HG03095 (cell line): ENCODE measurements around the gene LHX6.

Experiments used
- ATAC-seq: cut with Tn5 transposase; IDR thresholded peaks from one replicate; pipeline ENCODE4 v1.9.1; 2021; ENCODE audit warnings: moderate library complexity; ENCODE audit not compliant: unreplicated experiment

The LHX6 gene

GRCh38 chr9:122216798-122217418 is 11.8 kb downstream of the LHX6 start:
- no peak for ATAC-seq

- ATAC-seq = no peak
Observed at GRCh38 chr9:122216138-122216797, 12.5 kb downstream of the LHX6 start.

GRCh38 chr9:122215663-122216062 is 13.1 kb downstream of the LHX6 start:
- no peak for ATAC-seq

- ATAC-seq = no peak
Observed at GRCh38 chr9:122214507-122214906, 14.2 kb downstream of the LHX6 start.

GRCh38 chr9:122213589-122214413 is 15.0 kb downstream of the LHX6 start:
- no peak for ATAC-seq

GRCh38 chr9:122213102-122213588 is 15.6 kb downstream of the LHX6 start:
- no peak for ATAC-seq

- no peak for ATAC-seq
Observed at GRCh38 chr9:122212473-122213004, 16.2 kb downstream of the LHX6 start.

GRCh38 chr9:122209451-122209850 is 19.3 kb downstream of the LHX6 start:
- ATAC-seq = no peak

GRCh38 chr9:122207096-122207495 is 21.7 kb downstream of the LHX6 start:
- ATAC-seq = no peak

- no peak for ATAC-seq
Observed at GRCh38 chr9:122206118-122207046, 22.4 kb downstream of the LHX6 start.

GRCh38 chr9:122205176-122205575 is 23.6 kb downstream of the LHX6 start:
- no peak for ATAC-seq

- ATAC-seq = no peak
Observed at GRCh38 chr9:122204491-122204890, 24.3 kb downstream of the LHX6 start.

GRCh38 chr9:122204055-122204454 is 24.7 kb downstream of the LHX6 start:
- no peak for ATAC-seq

- ATAC-seq = no peak
Observed at GRCh38 chr9:122202111-122202510, 26.6 kb downstream of the LHX6 start.

GRCh38 chr9:122201641-122202040 is 27.1 kb downstream of the LHX6 start:
- no peak for ATAC-seq

GRCh38 chr9:122200960-122201595 is 27.7 kb downstream of the LHX6 start:
- no peak for ATAC-seq

GRCh38 chr9:122197882-122198281 is 30.9 kb downstream of the LHX6 start:
- ATAC-seq = no peak

GRCh38 chr9:122197426-122197825 is 31.3 kb downstream of the LHX6 start:
- ATAC-seq = no peak

GRCh38 chr9:122195875-122196274 is 32.9 kb downstream of the LHX6 start:
- ATAC-seq = no peak

- ATAC-seq = no peak
Observed at GRCh38 chr9:122193651-122194050, 35.1 kb downstream of the LHX6 start.
